Measurements from ENCODE around the gene NR1D2.

DNA sequence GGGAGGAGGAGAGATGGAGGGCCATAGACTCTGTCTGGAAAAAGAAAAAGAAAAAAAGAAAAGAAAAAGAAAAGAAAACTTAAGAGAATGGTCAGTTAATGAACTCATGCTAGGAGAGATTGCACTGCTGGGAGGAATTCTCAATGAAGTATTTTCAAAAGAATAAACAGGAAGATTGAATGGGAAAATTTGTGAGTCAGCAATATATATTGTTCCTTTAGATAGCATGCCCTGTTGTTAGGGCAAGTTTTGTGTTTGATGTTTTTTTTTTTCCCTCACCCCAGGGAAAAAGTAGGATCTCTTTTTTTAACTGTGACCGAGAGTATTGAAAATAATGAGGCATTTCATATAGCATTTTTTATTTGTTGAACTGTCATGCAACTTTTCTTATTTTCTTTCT, 7.8 kb upstream of the NR1D2 start:
- TF ChIP-seq TAF1 (IDR thresholded peaks at IDR 0.05; ENCODE audit: low read depth, low read length) (no peak), POLR2A (IDR thresholded peaks at IDR 0.05; ENCODE audit: low read depth, low read length) (no peak), POLR2AphosphoS5 (IDR thresholded peaks at IDR 0.05; ENCODE audit: low read depth, low read length) (no peak)

Measured in GM12891 (cell line).